ENCODE results near the gene COPS4. TPM values are rescaled to one million over a fixed set of nuclear protein-coding genes. Genes with fewer than 3 reads are reported as not detected.
A peak's percentile ranks its signal among the peaks of the same experiment; 100 is the strongest.

The COPS4 gene
- total and polyA plus RNA-seq, 8 donors = 27.8 to 77.0 (median 66.5) TPM

GRCh38 chr4:83012687-83013419 is 22.1 kb upstream of the COPS4 start:
- H3K4me3 ChIP-seq = peak overlapping the region; percentile 82 to 88
- peaks cover 10 to 45% of the 10 kb centered on the region in 2 donors for H3K4me1 ChIP-seq
- no peaks in the 10 kb centered on the region for H3K9me3 ChIP-seq
- intact Hi-C loops (cut with DNase I) = no loop called here
- TF ChIP-seq CTCF (IDR thresholded peaks at IDR 0.05) = peak; percentile 45 to 81
- ATAC-seq (peak; percentile 96), DNase-seq (peak; percentile 98 to 100 (median 98))
- H3K27ac ChIP-seq = peak overlapping the region; percentile 88 to 92
- H3K36me3 ChIP-seq = no peaks in the 10 kb centered on the region
- H3K27me3 ChIP-seq = no peaks in the 10 kb centered on the region

- peak overlapping the region; percentile 82 to 88 for H3K4me3 ChIP-seq
- ATAC-seq = no peak
Observed at GRCh38 chr4:83013420-83013867, 21.5 kb upstream of the COPS4 start.

GRCh38 chr4:83013902-83014301 is 21.1 kb upstream of the COPS4 start:
- Histone ChIP-seq H3K36me3 (no peaks in the 10 kb centered on the region), H3K4me3 (peak overlapping the region in 1 of 2 donors; percentile 88), H3K9me3 (no peaks in the 10 kb centered on the region), H3K27ac (peak overlapping the region in 1 of 2 donors; percentile 92), H3K27me3 (no peaks in the 10 kb centered on the region), H3K4me1 (peaks cover 9 to 35% of the 10 kb centered on the region in 2 donors)
- no peak for TF ChIP-seq CTCF (IDR thresholded peaks at IDR 0.05)
- DNase-seq (no peak), ATAC-seq (no peak)
- intact Hi-C loops (cut with DNase I) = no loop called here

More at GRCh38 chr4:83013420-83013867, 21.5 kb upstream of the COPS4 start:
- Histone ChIP-seq H3K36me3 (no peaks in the 10 kb centered on the region), H3K4me1 (peaks cover 10 to 39% of the 10 kb centered on the region in 2 donors), H3K9me3 (no peaks in the 10 kb centered on the region), H3K27ac (peak overlapping the region; percentile 81 to 92), H3K27me3 (no peaks in the 10 kb centered on the region)
- TF ChIP-seq CTCF (IDR thresholded peaks at IDR 0.05) = no peak
- intact Hi-C loops (cut with DNase I) = no loop called here
- DNase-seq = no peak

- intact Hi-C loops (cut with DNase I) = no loop called here
- TF ChIP-seq CTCF (IDR thresholded peaks at IDR 0.05) = no peak
- Histone ChIP-seq H3K36me3 (no peaks in the 10 kb centered on the region), H3K4me3 (no peak overlapping the region), H3K4me1 (peaks cover 0 to 11% of the 10 kb centered on the region in 2 donors), H3K27me3 (no peaks in the 10 kb centered on the region), H3K27ac (no peak overlapping the region), H3K9me3 (peaks cover 0 to 8% of the 10 kb centered on the region in 2 donors)
- ATAC-seq = no peak
- DNase-seq = no peak
Observed at GRCh38 chr4:83019794-83020494, 15.0 kb upstream of the COPS4 start.
